Erythroblast (primary cell): ENCODE results near the gene TMEM273.

Source experiments
- DNase-seq, 2 experiments: peaks; one replicate each; lab custom pipeline; 2025; lab: John Stamatoyannopoulos, UW
- GATA1 ChIP-seq: IDR thresholded peaks from 2 replicates; pipeline ENCODE4 v1.6.1; 2011; ENCODE audit warnings: low read depth, mild to moderate bottlenecking, control low read depth, low read length, moderate library complexity
- POLR2A ChIP-seq: IDR thresholded peaks from 2 replicates; pipeline ENCODE4 v1.6.1; 2011; ENCODE audit warnings: mild to moderate bottlenecking, low read length

TMEM273 gene

GRCh38 chr10:49189422-49189821 lies 1.2 kb upstream of the TMEM273 start:
- DNase-seq, result no peak
- TF ChIP-seq POLR2A (no peak), GATA1 (no peak)

GRCh38 chr10:49187044-49187484 lies 1.1 kb downstream of the TMEM273 start:
- no peak for DNase-seq
- TF ChIP-seq POLR2A (no peak), GATA1 (no peak)

GRCh38 chr10:49186613-49187012 lies 1.6 kb downstream of the TMEM273 start:
- peak; percentile 33 to 43 for DNase-seq
- TF ChIP-seq GATA1 (no peak), POLR2A (no peak)

GRCh38 chr10:49185213-49185612 lies 3.0 kb downstream of the TMEM273 start:
- TF ChIP-seq GATA1 (no peak), POLR2A (no peak)
- DNase-seq, result no peak

GRCh38 chr10:49184642-49185111 lies 3.5 kb downstream of the TMEM273 start:
- no peak for DNase-seq
- no peak for TF ChIP-seq GATA1
- TF ChIP-seq POLR2A, result no peak

- TF ChIP-seq GATA1 (no peak), POLR2A (no peak)
- no peak for DNase-seq
Measured at GRCh38 chr10:49183596-49184542, 4.3 kb downstream of the TMEM273 start.

GRCh38 chr10:49182776-49183175 lies 5.4 kb downstream of the TMEM273 start:
- TF ChIP-seq GATA1 (no peak), POLR2A (no peak)
- no peak for DNase-seq

GRCh38 chr10:49180444-49180860 lies 7.7 kb downstream of the TMEM273 start:
- no peak for DNase-seq
- no peak for TF ChIP-seq POLR2A
- no peak for TF ChIP-seq GATA1

GRCh38 chr10:49179699-49180443 lies 8.3 kb downstream of the TMEM273 start:
- no peak for DNase-seq
- TF ChIP-seq POLR2A (no peak), GATA1 (no peak)

- TF ChIP-seq GATA1 (no peak), POLR2A (no peak)
- DNase-seq, result no peak
Measured at GRCh38 chr10:49178489-49179471, 9.4 kb downstream of the TMEM273 start.

- TF ChIP-seq GATA1, result no peak
- no peak for TF ChIP-seq POLR2A
- DNase-seq, result peak in 1 of 2 experiments; percentile 30
Measured at GRCh38 chr10:49177391-49178355, 10.5 kb downstream of the TMEM273 start.
